Endometrium (tissue), 2 donors: Measurements from ENCODE around the gene ZNF236.
"Not testable (repeated sequence)": the region's sequence is repeated elsewhere in the genome, so short reads cannot be mapped to it uniquely, and the experiment has no call there.

ENCODE experiments used
- FAIRE-seq: peaks from 2 replicates; lab custom pipeline; 2012; peaks lifted over from hg19 to GRCh38; lab: Jason Lieb, UNC
- donor health status: control.
- donor health status: control.

The ZNF236 gene

DNA sequence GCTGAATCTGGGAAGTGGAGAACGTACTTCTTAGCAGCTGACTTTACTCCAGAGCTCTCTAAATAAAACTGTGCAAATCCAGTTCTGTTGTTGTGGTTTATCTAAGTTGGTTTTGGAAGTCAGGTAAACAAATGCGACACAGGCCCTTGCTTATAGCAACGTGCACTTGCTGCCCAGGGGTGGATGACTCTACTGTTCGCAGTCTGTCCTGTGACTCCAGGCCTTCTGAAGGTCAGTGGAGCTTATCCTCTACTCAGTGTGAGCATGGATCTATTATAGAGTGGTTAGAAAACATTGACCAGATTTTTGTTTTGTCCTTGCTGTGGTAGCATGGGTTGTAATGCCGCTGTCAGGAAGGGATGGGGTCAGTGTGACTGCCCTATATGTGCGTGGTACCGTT is 89.1 kb downstream of the ZNF236 start:
- no peak for FAIRE-seq

GRCh38 chr18:76913583-76913982 is 91.2 kb downstream of the ZNF236 start:
- FAIRE-seq: no peak

DNA sequence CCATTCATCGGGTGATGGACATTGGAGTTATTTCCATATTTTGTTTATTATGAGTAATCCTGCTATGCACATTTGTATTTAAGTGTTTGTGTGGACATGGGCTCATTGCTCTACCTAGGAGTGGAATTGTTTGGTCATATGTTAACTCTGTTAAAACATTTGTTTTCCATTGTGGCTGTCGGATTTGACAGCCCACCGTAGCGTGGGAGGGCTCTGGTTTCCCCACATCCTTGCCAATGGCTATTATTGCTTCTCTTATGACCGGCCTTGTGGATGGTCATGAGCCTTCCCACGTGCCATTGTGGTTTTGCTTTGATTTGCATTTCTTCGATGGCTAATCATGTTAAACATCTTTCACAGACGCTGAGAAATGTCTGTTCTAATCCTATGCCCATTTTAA is 92.0 kb downstream of the ZNF236 start:
- FAIRE-seq: no peak

- FAIRE-seq: no peak
Observed at GRCh38 chr18:76914796-76915195, 92.4 kb downstream of the ZNF236 start.

- no peak for FAIRE-seq
Observed at GRCh38 chr18:76915456-76915855, 93.1 kb downstream of the ZNF236 start.

DNA sequence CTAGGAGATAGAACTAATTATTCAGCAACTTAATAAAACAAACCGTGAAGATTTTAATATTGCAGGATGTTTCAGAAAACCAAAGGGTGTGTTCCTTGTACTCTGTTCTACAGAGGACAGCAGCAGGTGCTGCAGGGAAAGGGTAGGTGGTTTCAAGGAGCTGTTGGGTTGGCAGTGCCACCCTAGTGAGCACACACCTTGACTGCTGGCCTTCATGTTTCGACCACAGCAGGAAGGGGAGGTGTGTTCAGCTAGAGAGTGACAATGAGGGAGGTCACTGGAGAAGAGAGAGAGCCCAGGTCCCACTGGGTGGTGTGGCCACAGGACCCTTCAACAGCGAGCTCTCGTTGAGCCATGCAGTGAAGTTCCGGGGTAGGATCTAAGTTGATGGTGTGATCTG is 98.6 kb downstream of the ZNF236 start:
- no peak for FAIRE-seq

GRCh38 chr18:76922107-76922506 is 99.8 kb downstream of the ZNF236 start:
- FAIRE-seq: no peak

GRCh38 chr18:76923485-76924085 is 101.2 kb downstream of the ZNF236 start:
- FAIRE-seq: no peak

GRCh38 chr18:76925501-76925900 is 103.1 kb downstream of the ZNF236 start:
- FAIRE-seq: no peak

- FAIRE-seq: no peak
Observed at GRCh38 chr18:76927223-76927725, 104.9 kb downstream of the ZNF236 start.

- FAIRE-seq: no peak
Observed at GRCh38 chr18:76928179-76928868, 106.0 kb downstream of the ZNF236 start.

DNA sequence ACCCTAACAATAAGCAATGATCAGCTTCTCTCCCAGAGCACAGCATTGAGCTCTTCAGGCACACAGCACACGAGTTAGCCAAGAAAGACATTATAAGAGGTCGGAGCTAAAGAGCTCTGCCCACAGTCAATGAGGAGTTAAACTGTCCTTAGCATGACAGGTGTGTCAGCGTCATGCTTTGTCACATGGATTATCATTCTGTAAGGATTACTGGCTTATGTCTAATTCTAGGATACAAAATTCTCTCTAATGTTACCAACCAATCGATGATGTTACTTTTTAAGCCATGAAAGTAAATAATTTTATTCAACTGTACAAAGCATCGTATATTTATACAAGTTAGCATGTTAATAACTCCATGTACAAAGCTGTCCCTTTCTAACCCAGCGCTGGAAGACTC is 108.8 kb downstream of the ZNF236 start:
- no peak for FAIRE-seq

- FAIRE-seq: no peak
Observed at GRCh38 chr18:76932026-76932819, 109.9 kb downstream of the ZNF236 start.

- FAIRE-seq: no peak
Observed at GRCh38 chr18:76935722-76936337, 113.5 kb downstream of the ZNF236 start.

- no peak for FAIRE-seq
Observed at GRCh38 chr18:76936877-76937276, 114.5 kb downstream of the ZNF236 start.

- FAIRE-seq: no peak
Observed at GRCh38 chr18:76937597-76937996, 115.2 kb downstream of the ZNF236 start.

- FAIRE-seq: no peak
Observed at GRCh38 chr18:76938619-76939018, 116.3 kb downstream of the ZNF236 start.

DNA sequence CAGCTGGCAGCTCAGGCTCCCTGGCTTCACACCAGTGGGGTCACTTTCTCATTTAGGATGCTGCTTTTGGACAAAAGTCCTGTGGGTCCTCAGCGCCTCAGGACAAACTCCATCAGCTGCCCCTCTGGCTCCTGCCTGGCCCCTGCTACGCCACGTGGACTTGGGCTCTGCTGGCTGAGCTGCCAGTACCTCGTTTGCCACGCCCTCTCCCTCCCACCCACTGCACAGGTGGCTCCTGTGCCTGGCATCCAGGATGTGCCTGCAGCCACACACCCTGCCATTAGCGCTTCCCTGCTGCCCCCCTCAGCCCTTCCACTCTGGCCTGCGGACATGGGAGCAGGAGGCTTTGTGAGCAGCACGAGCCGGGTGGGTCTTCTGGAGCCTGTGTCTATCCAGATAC is 118.9 kb downstream of the ZNF236 start:
- no peak for FAIRE-seq

GRCh38 chr18:76943542-76944339 is 121.4 kb downstream of the ZNF236 start:
- peak; percentile 97 for FAIRE-seq

DNA sequence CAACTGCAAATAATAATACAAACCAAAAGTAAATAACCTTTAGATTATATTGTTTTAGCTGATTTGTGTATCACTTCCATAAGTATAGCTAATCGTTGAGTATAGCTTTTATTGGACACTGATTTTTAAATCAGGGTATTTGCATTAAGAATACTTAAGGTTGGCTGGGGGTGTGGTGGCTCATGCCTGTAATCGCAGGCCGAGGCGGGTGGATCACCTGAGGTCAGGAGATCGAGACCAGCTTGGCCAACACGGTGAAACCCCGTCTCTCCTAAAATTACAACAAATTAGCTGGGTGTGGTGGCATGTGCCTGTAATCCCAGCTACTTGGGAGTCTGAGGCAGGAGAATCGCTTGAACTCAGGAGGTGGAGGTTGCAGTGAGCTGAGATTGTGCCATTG is 122.0 kb downstream of the ZNF236 start:
- not testable (repeated sequence) for FAIRE-seq

GRCh38 chr18:76948345-76948744 is 126.0 kb downstream of the ZNF236 start:
- no peak for FAIRE-seq
